Fibroblast of peridontal ligament (primary cell): ENCODE data around the gene PROS1.
"Not testable (repeated sequence)": the region's sequence is repeated elsewhere in the genome, so short reads cannot be mapped to it uniquely, and the experiment has no call there.

Experiments used
- DNase-seq: peaks from one replicate; pipeline ENCODE4 v3.0.0-alpha.2; 2010; ENCODE audit errors: extremely low read depth

Gene PROS1

DNA sequence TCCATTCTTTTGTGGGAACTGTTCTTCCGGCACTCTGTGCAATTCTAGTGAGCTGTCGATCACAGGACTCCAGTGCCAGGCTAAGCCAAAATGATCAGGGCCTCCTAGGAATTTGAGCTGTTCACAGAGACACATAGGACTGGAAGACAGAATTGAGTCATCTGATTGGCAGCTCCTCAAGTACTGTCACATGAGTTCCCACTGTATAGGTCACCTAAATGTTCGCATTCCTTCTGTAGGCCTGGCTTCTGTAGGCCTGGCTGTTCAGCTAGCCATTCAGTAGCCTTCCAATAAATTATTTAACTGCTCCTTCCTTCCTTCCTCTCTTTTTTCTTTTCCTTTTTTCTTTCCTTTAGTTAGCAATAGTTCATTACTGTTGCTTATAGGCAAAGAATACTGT is 4.3 kb downstream of the PROS1 start:
- DNase-seq = peak; percentile 50

DNA sequence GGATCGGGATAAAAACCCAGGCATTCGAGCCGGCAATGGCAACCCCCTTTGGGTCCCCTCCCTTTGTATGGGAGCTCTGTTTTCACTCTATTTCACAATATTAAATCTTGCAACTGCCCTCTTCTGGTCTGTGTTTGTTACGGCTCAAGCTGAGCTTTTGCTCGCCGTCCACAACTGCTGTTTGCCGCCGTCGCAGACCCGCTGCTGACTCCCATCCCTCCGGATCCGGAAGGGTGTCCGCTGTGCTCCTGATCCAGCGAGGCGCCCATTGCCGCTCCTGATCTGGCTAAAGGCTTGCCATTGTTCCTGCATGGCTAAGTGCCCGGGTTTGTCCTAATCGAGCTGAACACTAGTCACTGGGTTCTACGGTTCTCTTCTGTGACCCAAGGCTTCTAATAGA is 8.6 kb downstream of the PROS1 start:
- not testable (repeated sequence) for DNase-seq

DNA sequence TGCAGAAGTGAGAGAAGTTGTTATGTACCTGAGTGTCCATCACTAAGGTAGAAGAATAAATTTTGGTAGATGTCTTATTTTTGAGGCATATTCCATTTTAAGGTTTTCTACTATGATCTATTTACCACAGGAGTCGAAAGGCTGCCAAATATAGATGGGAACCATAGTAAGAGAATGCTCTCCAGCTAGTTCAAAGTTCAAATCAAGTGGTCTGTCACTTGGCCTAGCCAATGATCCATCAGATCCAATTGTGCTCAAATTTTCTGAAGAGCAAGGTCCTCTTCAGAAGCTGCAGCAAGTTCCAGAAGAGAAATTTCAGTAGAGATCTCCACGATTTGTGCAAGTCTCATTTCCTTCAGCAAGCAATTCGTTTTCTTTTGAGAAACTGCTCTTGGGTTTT is 10.9 kb downstream of the PROS1 start:
- no peak for DNase-seq

DNA sequence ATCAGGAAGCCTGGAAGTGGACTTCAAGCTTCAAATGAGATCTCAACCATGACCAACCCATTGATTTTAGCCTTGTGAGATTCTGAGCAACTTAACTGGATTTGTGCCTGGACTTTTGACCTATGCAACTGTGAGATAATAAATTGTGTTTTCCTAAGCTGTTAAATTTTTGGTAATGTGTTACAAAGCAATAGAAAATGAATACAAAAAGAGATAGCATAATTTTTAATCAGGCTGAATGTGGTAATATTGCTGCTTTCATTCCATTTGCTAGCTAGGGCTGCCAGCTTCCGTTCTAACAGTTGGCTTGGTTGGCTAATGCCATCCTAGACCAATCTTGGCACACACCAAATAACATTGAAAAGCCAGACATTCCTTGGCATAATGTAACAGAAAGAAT is 12.2 kb downstream of the PROS1 start:
- no peak for DNase-seq

DNA sequence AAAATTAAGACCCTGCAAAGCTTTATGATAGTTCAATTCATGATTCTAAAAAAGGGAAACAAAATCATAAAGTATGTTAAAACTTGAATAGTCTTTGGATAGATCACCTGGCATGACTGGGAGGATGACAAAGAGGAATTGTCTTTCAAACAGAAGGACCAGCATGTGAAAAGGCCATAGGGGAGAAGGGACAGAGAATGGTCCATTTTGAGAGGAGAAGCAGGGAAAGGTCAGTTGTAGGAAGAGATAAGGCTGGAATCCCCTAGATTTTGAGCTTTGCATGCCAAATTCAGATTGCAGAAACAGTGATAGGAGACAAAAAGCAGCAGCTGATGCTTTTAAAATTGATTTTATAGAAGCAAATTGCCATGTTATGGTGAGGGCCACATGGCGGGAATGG is 12.7 kb downstream of the PROS1 start:
- no peak for DNase-seq

DNA sequence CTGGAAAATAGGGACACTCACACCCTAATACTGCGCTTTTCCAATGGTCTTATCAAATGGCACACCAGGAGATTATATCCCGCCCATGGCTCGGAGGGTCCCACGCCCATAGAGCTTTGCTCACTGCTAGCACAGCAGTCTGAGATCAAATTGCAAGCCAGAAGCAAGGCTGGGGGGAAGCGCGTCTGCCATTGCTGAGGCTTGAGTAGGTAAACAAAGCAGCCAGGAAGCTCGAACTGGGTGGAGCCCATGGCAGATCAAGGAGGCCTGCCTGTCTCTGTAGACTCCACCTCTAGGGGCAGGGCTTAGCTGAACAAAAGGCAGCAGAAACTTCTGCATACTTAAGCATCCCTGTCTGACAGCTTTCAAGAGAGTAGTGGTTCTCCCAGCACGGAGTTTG is 23.7 kb downstream of the PROS1 start:
- DNase-seq = not testable (repeated sequence)

DNA sequence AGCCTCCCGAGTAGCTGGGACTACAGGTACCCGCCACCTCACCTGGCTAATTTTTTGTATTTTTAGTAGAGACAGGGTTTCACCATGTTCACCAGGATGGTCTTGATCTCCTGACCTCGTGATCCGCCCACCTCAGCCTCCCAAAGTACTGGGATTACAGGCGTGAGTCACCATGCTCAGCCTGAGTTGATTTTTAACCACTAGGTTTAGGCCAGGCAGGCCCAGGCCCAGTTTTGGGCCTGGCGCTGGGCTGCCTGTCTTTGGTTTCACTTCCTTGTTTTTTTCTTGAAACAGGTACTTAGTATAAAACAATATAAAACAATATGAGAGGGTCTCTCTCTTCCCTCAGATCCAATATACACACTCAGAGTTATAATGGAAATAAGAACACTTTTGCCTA is 36.2 kb downstream of the PROS1 start:
- DNase-seq = not testable (repeated sequence)

DNA sequence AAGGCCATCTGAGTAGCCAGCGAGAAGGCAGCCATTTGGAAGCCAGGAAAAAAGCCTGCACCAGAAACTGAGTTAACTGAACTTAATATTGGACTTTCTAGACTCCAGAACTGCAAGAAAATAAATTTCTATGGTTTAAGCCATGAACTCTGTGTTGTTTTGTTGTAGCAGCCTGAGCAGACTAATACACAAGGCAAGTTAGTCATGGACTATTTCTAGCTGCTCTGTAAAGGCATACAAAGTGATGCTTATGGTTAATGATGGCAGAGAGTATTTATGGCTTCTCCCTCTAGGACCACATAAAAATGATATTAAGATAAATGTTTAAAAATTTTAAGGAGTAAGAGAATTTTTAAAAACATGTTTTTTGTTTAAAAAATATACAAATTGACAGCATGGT is 37.1 kb downstream of the PROS1 start:
- DNase-seq = no peak

DNA sequence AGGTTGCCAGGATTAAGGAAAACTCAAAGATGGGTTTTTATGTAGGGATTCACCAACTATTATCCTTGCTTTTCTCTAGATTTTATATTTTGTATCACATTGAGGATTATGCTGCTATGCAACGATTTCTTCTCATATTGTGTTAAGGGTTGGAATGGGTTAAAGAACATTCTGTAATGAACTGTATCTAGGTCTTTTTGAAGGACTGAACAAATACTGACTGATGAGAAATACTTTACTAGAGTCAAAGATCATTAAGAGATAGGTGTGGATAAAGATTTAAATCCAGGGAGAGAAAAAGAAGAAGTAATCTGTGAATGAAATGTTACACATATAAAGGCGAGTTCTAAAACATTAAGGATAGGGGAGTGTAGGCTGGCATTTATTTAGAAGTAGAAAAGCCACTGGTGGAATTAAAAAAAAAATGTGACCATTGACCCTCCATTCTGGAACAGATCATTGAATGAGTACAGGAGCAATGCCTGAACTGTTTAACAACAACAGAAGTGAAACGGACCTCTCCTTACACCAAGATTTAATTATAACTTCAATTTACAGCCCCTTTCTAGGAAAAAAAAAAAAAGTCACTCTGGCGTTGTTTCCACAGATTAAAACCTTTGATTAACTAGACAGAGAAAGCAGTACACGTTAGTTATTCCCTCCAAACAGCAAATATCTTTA is 39.2 kb downstream of the PROS1 start:
- no peak for DNase-seq

DNA sequence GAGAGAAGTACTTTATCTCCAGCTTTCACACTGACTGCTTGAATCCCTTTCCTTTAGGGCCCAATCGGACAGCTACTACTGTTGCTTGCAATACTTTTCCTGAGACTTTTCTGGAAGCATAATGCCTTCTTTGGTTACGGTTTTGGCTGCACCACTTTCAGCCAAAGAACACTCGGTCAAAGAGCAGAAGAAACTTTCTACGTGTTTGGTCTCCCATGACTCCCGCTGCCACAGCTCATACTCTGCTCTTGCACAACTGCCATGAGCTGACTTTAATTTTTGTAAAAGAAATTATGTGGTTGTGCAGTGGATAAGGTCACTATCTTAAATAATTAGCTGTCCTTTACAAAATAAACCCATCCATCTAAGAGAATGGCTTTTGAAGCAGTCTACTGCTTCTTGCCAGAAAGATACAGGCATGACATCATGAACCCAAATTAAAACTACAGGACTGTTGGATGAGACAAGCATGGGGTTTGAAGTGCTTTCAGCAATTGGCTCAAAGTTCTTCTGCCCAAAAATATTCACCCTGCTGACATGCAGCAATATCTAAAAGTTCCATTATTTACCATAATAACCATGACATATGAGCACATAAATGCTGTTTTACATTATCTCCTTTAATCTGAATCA is 42.0 kb downstream of the PROS1 start:
- no peak for DNase-seq

DNA sequence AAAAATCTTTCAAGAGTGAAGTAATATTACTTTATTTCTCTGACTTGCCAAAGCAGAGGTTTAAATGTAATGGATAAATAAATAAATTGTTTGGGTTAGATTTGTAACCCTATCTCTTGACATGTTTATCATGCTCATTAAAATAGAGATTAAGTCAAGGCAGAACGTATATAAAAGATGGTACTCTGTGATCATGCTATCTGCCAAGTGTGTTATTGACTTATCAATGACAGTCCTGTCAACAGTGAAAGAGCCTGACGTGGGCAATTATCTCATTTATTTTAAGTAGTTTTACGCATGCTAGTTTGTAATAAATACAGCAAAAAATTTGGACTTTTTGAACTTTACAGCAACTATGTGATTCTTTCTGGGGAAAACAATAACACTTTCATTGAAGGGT is 43.7 kb downstream of the PROS1 start:
- no peak for DNase-seq

DNA sequence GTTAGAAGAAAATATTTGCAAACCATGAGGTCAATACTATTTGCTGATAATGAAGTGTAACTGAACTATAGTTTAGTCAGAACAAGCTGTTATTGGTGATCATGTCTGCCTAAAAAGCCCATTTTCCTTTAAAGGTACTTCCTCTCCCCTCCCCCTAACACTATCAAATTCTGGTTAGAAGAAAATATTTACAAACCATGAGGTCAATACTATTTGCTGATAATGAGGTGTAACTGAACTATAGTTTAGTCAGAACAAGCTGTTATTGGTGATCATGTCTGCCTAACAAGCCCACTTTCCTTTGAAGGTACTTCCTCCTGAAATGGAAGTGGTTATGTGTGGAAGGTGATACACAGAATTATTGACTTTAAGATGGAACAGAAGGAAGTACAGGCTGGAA is 46.9 kb downstream of the PROS1 start:
- DNase-seq = no peak

DNA sequence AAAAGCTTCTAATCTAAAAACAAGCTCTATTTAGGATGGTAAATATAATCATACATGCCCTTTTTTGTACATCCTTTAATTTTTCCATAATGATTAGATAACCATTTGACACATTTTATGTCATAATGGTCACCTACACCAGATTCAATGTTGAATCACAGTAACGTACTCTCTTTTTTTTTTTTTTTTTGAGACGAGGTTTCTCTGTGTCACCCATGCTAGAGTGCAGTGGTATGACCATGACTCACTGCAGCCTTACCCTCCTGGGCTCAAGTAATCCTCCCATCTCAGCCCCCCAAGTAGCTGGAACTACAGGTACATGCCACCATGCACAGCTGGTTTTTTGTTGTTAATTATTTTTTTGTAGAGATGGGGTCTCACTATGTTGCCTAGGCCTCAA is 49.2 kb downstream of the PROS1 start:
- DNase-seq = no peak

DNA sequence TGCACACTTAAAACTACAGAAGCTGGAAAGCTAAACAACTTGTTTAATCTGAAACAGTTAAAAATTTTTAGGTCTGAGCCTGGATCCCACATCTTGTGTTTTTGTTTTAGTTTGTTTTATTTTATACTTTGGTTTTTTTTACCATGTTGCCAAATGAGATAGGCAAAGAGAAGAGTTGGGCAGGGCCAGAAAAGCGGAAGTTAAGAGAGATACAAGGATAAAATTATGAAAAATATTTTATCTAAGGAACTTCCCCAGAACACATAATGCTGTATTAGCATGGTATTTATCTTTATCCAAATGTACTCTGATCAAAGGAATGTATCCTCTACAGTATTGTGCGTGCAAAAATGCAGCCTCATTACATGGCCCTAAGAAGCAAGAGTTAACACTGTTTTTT is 50.7 kb downstream of the PROS1 start:
- DNase-seq = no peak

DNA sequence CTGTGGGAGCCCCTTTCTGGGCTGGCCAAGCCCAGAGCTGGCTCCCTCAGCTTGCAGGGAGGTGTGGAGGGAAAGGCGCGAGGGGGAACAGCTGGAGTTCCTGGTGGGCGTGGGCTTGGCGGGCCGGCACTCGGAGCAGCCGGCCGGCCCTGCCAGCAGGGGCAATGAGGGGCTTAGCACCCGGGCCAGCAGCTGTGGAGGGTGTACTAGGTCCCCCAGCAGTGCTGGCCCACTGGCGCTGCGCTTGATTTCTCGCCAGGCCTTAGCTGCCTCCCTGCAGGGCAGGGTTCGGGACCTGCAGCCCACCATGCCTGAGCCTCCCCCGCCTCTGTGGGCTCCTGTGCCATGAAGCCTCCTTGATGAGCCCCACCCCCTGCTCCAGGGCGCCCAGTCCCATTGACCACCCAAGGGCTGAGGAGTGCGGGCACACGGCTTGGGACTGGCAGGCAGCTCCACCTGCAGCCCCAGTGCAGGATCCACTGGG is 56.1 kb downstream of the PROS1 start:
- DNase-seq = not testable (repeated sequence)

DNA sequence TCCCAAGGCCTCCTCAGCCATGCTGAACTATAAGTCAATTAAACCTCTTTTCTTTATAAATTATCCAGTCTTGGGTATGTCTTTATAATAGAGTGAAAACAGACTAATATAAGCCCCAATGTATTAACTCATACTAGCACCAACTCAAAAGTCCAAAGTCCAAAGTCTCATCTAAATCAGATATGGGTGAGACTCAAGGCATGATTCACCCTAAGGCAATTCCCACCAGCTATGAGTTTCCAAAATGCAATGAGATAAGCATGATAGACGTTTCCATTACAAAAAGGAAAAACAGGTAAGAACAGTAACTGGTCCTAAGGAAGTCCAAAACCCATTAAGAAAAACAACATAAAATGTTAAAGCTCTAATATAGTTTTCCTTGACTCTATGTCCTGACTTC is 60.1 kb downstream of the PROS1 start:
- not testable (repeated sequence) for DNase-seq

DNA sequence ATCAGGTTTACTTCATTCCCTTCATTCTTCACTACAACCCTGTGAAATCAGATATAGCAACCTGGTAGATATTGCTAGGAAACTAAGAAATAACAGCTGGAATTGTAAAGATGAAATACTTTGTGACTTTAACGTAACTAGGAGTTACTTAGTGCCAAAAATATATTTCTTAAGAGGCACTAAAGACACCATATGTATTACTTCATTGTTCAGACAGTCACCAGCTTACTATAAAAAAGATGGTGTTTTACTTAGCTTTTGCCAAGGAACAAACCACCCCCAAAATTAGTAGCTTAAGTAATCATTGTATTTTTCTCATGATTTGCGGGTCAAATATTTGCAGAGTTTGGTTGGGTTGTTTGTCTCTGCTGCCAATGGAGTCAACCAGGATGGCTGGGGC is 62.5 kb downstream of the PROS1 start:
- no peak for DNase-seq

DNA sequence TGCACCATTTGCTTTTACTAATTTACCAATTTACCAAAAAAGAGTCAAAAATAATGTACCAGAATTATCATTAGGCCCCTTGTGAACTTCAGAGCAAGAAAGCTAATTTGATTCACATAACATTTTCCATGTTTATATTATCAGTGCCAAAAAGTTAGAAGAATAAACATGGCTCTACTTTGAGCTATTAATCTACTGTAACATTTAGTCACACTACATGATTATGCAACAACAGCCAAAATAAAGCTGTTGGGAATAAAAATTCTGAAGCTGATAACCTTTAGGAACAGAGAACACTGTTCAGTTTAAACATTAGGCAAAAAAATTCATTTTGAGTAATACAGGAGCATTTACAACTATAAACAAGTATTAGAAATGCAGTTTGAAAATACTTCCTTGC is 63.6 kb downstream of the PROS1 start:
- peak; percentile 8 for DNase-seq

DNA sequence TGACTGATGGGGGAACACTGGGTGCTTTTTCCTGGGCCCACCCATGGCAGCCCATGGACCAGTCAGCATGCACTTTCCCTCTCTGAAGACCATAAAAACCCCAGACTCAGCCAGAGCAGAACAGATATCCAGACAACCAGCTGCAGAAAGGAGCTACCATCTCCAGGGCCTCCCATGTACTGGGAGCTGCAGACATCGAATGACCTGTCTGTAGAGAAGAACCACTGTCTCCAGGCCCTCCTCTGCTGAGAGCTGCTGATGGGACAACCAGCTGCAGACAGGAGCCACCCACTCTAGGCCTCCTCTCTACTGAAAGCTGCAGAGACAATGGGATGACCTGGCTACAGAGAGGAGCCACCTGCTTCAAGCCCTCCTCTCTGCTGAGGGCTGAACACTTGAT is 66.6 kb downstream of the PROS1 start:
- no peak for DNase-seq

DNA sequence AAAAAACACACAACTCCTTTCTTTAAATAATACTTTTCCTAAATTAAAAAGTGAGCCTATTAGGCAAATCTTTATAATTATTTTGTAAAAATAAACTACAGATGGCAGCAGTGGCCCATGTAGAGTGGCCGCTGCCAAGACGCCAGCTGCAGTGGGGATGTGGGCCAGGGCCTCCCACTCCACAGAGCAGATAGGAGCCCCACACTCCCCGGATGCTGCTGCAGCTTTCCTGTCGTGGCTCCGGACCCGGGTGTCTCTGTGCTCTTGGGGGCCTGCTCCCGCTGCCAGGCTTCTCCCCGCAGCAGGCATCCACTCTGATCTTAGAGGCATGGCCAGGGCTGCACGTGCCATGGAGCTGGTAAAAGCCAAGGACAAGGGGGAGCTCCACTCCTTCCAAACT is 67.5 kb downstream of the PROS1 start:
- no peak for DNase-seq

DNA sequence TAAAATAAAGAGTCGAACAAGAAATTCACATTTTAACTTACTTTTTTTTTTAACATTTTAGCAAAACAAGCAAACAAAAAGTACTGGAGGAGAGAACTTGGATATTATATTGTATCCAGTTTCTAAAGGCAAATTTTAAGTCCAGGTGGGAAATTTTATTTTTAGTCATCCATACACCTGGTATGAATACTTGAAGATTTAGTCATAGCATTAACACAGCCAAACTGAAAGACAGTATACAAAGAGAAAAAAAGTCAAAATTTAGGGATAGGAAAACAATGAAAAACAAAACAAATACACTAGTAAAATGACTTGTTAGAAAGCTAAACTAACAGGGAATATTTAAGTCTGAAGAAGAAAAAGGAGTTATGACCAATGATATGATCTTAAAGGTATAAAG is 69.1 kb downstream of the PROS1 start:
- DNase-seq = no peak

DNA sequence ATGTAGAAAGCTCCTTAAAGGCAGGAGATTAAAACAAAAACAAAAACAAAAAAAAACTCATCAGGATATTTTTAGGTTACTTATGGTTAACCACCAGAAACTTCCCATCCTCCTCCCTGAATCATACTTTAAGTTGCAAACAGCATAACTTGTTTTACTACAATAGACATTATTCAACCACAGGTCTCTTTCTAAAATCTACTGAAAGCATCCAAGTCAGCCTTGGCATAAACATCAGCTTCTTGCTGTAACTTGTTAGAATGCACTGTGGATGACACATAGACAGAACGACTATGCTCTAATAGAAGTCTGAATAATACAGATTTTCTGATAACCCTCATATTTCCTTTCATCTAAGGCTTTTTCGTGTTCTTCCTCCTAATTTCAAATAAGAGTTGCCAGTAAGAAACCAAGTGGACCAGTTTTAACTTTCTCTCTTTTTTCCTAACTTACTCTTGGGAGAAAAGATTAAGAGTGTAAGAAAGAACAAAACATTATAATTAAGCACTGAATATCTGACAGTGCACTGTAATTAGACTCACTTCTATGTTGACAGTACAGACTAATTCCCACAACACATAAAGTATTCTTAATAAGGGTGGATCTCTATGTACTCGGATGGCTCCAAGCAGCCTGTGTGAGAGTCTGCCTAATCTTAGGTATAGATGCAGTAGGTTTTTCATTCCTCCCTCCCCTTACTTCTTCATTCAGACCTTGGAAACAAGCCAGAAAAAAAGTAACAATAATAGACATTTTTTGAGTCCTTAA is 95.3 kb downstream of the PROS1 start:
- DNase-seq = peak; percentile 33

DNA sequence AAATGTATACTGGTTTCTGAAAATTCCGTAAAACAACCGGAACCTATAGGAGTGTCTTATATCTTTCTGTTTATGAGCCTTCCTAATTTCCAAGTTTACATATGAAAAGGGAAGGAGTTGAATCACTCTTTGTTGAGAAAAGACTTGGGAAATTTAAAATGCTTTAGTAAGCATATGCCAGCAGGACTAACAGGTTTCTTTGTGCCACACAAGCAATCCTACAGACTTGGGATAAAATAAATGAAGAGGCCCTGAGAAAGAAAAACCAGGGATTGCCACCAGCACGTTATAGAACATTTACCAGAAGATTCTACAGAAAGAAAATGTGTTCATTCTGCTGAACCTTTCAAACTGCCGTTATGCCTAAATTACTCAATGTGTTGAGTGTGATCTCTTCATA is 96.3 kb downstream of the PROS1 start:
- DNase-seq = not testable (repeated sequence)
